Nephron (organoid): Measurements from ENCODE around the gene ISYNA1.
A peak's percentile ranks its signal among the peaks of the same experiment; 100 is the strongest.

Experiments used
- H3K27ac Mint-ChIP-seq, 3 experiments: 2 replicates each; pipeline ENCODE4 v1.8.0; 2020; ENCODE audit warnings: mixed read lengths in 3 of 3, mild to moderate bottlenecking in 2 of 3, moderate library complexity in 1 of 3
- H3K27me3 Mint-ChIP-seq: 2 replicates; pipeline ENCODE4 v1.8.0; 2021; ENCODE audit warnings: low read depth, mild to moderate bottlenecking, moderate library complexity, mixed read lengths
- H3K36me3 Mint-ChIP-seq: 2 replicates; pipeline ENCODE4 v1.8.0; 2020; ENCODE audit warnings: low read depth, mixed read lengths
- H3K4me1 Mint-ChIP-seq: 2 replicates; pipeline ENCODE4 v1.8.0; 2020; ENCODE audit warnings: mixed read lengths
- H3K4me3 Mint-ChIP-seq, 3 experiments: 2 replicates each; pipeline ENCODE4 v1.8.0; 2020; ENCODE audit warnings: mild to moderate bottlenecking in 3 of 3, mixed read lengths in 3 of 3, moderate library complexity in 2 of 3
- H3K9me3 Mint-ChIP-seq: 2 replicates; pipeline ENCODE4 v1.8.0; 2020; ENCODE audit warnings: mixed read lengths
- TF ChIP-seq, protein P1 (sequence below), 3 experiments: fragments of 200-600 bp; sonication (generic); IDR thresholded peaks; one replicate each; pipeline ENCODE4 v1.5.0; 2021; ENCODE audit warnings: antibody characterized with exemption in 3 of 3; ENCODE audit not compliant: unreplicated experiment in 3 of 3

Gene ISYNA1

DNA sequence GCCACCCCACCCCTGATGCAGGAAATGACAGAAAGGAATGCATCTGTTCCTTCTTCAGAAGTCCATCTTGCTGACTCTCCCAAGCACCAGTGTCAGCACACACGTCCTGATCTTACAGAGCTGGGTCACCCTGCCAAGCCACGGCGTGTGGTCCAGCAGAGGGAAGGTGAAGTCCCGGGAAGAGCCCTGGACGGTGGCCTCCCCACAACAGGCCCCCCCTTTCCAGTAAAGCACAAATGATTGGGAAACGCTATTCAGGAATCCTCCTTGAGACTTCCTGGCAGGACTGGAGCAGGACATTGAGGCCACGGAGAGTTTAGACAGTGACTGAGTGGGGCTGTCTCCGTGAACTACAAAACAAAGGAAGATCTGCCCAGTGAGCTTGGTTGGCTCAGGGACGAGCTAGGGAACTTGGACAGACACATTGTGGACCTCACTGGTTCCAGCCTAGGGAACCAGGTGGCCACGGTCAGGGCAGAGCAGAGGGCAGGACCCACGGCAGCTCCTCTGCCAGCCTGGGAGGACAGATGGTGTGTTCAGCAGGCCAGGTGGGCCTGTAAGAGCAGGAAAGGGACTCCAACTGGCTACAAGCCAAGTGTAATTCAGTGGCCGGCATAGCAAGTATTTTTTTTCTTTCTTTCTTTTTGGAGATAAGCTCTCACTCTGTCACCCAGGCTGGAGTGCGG, 42.2 kb upstream of the ISYNA1 start:
- peak overlapping the region in 1 of 3 experiments; percentile 14 for H3K4me3 Mint-ChIP-seq
- no peaks in the 10 kb centered on the region for H3K27me3 Mint-ChIP-seq
- TF ChIP-seq, protein P1, sequence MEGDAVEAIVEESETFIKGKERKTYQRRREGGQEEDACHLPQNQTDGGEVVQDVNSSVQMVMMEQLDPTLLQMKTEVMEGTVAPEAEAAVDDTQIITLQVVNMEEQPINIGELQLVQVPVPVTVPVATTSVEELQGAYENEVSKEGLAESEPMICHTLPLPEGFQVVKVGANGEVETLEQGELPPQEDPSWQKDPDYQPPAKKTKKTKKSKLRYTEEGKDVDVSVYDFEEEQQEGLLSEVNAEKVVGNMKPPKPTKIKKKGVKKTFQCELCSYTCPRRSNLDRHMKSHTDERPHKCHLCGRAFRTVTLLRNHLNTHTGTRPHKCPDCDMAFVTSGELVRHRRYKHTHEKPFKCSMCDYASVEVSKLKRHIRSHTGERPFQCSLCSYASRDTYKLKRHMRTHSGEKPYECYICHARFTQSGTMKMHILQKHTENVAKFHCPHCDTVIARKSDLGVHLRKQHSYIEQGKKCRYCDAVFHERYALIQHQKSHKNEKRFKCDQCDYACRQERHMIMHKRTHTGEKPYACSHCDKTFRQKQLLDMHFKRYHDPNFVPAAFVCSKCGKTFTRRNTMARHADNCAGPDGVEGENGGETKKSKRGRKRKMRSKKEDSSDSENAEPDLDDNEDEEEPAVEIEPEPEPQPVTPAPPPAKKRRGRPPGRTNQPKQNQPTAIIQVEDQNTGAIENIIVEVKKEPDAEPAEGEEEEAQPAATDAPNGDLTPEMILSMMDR (IDR thresholded peaks at IDR 0.05; ENCODE audit: unreplicated experiment in 3 of 3): no peak
- peaks cover 64% of the 10 kb centered on the region for H3K4me1 Mint-ChIP-seq
- peaks cover 13% of the 10 kb centered on the region for H3K36me3 Mint-ChIP-seq
- no peaks in the 10 kb centered on the region for H3K9me3 Mint-ChIP-seq
- peak overlapping the region; percentile 60 to 80 (median 65) for H3K27ac Mint-ChIP-seq

DNA sequence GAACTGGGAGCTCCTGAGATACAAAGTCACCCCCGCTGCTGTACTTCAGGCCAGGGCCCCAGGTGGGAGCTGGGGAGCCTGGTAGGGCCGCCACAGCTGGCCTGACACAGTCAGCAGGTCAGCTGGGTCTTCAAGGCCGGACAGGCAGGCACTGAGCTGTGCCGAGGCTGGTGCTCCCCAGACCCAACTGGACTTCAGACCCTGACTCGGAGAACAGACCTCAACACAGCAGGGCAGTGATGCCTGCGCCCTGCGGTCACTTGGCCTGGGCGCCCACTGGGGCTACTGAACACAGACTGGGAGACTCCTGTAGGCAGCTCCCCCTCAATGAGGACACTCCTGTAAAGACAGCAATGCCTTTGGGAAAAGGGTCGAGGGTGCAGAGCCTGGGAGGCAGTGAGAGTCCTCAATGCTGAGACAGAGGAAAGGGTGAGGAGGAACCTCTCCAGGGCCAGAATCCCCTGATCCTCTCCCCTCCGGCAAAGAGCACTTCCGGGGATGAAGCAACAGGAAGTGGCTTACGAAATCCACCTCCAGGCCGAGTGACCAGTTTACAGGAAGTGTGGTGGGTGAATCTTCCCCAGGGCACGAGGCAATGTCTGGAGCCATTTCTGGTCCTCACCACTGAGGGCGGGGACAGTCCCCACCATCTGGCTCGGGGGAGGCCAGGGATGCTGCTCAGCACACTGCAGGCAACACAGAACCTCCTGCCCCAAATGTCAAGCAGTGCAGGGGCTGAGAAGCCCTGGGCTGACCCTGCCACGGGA, 40.8 kb upstream of the ISYNA1 start:
- H3K36me3 Mint-ChIP-seq: peaks cover 13% of the 10 kb centered on the region
- TF ChIP-seq, protein P1 (IDR thresholded peaks at IDR 0.05; ENCODE audit: unreplicated experiment in 3 of 3): no peak
- H3K4me3 Mint-ChIP-seq: no peak overlapping the region
- peak overlapping the region in 2 of 3 experiments; percentile 59 to 62 for H3K27ac Mint-ChIP-seq
- H3K9me3 Mint-ChIP-seq: no peaks in the 10 kb centered on the region
- peaks cover 61% of the 10 kb centered on the region for H3K4me1 Mint-ChIP-seq
- no peaks in the 10 kb centered on the region for H3K27me3 Mint-ChIP-seq

DNA sequence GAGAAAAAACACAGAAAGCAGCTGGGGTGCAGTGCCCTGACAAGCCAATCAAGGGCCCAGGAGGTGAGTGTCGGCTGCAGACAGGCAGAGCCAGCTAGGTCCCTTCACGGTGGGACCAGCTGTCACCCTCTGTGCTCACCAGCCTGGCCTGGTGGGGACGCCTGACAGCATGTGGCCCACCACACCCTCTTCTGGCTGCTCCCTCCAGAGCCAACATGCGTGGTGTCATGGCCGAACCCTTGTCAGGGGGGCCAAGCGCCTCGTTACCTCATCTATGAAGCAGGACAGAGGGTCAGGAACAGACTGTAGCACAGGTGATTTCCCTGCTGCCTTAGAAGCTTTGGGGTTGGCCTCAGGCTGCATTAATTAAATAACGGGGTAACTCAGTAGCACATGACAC, 40.0 kb upstream of the ISYNA1 start:
- H3K27ac Mint-ChIP-seq: peak overlapping the region in 2 of 3 experiments; percentile 6 to 15
- H3K4me1 Mint-ChIP-seq: peaks cover 53% of the 10 kb centered on the region
- TF ChIP-seq, protein P1 (IDR thresholded peaks at IDR 0.05; ENCODE audit: unreplicated experiment in 3 of 3): no peak
- peaks cover 13% of the 10 kb centered on the region for H3K36me3 Mint-ChIP-seq
- no peak overlapping the region for H3K4me3 Mint-ChIP-seq
- no peaks in the 10 kb centered on the region for H3K9me3 Mint-ChIP-seq
- no peaks in the 10 kb centered on the region for H3K27me3 Mint-ChIP-seq

DNA sequence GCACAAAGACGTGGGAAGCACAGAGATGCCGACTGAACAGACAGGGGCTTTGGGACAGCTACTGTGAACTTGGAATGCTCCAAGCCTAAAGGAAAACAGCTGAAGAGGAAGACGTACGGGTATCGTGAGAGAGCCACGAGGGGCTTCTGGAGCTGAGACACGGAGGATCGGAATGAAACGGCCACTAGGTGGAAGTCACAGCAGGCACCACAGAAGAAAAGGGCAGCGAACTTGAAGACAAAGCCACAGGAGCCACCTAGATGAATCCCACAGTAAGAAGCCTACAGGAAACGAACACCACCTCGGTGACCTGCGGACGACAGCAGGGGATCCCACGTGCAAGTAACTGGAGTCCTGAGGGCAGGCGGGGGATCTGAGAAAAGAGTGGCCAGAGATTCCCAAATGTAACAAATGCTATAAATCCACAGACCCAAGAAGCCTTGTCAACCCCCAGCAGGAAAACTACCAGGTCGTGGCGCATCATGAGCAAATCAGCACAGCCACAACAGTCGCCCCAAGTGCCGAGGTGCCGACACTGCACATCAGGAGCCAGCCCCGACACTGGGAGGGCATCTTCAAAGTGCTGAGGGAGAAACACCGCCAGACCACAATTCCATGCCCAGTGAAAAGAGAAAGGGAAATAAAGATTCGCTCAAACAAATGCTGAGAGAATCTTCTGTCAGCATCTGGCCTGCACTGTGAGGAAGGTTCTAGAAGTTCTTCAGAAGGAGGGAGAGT, 39.3 kb upstream of the ISYNA1 start:
- H3K36me3 Mint-ChIP-seq: peaks cover 13% of the 10 kb centered on the region
- H3K27me3 Mint-ChIP-seq: no peaks in the 10 kb centered on the region
- peak overlapping the region in 2 of 3 experiments; percentile 6 to 15 for H3K27ac Mint-ChIP-seq
- peaks cover 51% of the 10 kb centered on the region for H3K4me1 Mint-ChIP-seq
- H3K9me3 Mint-ChIP-seq: no peaks in the 10 kb centered on the region
- peak overlapping the region in 1 of 3 experiments; percentile 1 for H3K4me3 Mint-ChIP-seq
- TF ChIP-seq, protein P1 (IDR thresholded peaks at IDR 0.05; ENCODE audit: unreplicated experiment in 3 of 3): peak in 1 of 3 experiments; percentile 10

DNA sequence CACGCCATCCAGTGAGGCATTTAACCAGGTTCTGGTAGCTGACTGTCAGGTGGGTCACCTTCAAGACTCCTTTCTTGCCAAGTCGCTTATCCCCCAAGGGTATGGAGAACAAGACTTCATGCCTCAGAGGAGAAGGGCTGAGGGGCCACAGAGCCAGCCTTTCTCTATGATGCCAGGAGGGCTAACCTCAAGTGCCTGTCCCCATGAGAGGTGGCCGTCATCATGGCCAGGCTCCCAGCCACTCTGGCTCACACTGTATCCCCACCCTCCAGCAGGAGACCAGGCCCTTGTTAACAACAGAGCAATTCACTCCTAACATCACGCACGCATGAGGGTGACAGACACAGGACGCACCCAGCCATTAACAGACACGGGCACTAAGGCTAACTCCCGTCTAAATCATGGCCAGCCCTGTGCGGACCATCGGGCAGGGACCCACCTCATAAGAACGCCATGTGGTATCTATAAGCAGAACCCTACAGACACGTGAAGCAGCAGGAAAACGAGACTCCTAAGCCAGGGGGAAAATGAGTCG, 38.6 kb upstream of the ISYNA1 start:
- TF ChIP-seq, protein P1 (IDR thresholded peaks at IDR 0.05; ENCODE audit: unreplicated experiment in 3 of 3): no peak
- Mint-ChIP-seq H3K27me3 (no peaks in the 10 kb centered on the region), H3K4me3 (peak overlapping the region in 1 of 3 experiments; percentile 1), H3K9me3 (no peaks in the 10 kb centered on the region), H3K36me3 (peaks cover 13% of the 10 kb centered on the region), H3K27ac (peak overlapping the region in 2 of 3 experiments; percentile 6 to 15), H3K4me1 (peaks cover 51% of the 10 kb centered on the region)
